ENCODE results near the gene RANBP17. TPM values are rescaled to one million over a fixed set of nuclear protein-coding genes. Genes with fewer than 3 reads are reported as not detected.

The RANBP17 gene
- polyA plus RNA-seq, 1 of the 3 experiments (the other 2 are of a cell fraction): 6.0 TPM

GRCh38 chr5:170894665-170895064 lies 32.8 kb downstream of the RANBP17 start:
- Histone ChIP-seq H3K79me2 (ENCODE audit: insufficient read depth) (no peaks in the 10 kb centered on the region), H3K36me3 (replicated peaks in 1 of 2; ENCODE audit: control insufficient read depth in 1 of 2, insufficient read depth in 2 of 2, low read length in 1 of 2) (no peaks in the 10 kb centered on the region), H3K9me2 (no peaks in the 10 kb centered on the region), H3F3A (replicated peaks; ENCODE audit: insufficient read depth) (no peaks in the 10 kb centered on the region), H3K27ac (ENCODE audit: low read depth in 2 of 2, low read length in 1 of 2) (no peak overlapping the region), H3K4me1 (ENCODE audit: control insufficient read depth in 1 of 2, insufficient read depth in 2 of 2, low read depth in 1 of 2, low read length in 1 of 2) (no peaks in the 10 kb centered on the region; a peak in 1 of 4 replicates), H3K9me3 (no peaks in the 10 kb centered on the region), H4K20me1 (ENCODE audit: insufficient read depth) (no peaks in the 10 kb centered on the region), H3K4me3 (ENCODE audit: low read depth in 2 of 2, low read length in 1 of 2) (no peak overlapping the region), H3K4me2 (no peak overlapping the region), H3K9ac (no peak overlapping the region), H2AFZ (ENCODE audit: low read depth) (no peak overlapping the region), H3K27me3 (ENCODE audit: insufficient read depth) (no peaks in the 10 kb centered on the region)
- ChIA-PET POLR2A (no interaction called here), CTCF (interaction anchor here (1.0 to 2.3 kb wide), 3 partner anchors 9 to 75 kb away, joined by 3 to 6 read pairs (median 6); no protein-coding TSS in a partner anchor)
- TF ChIP-seq, protein P1, sequence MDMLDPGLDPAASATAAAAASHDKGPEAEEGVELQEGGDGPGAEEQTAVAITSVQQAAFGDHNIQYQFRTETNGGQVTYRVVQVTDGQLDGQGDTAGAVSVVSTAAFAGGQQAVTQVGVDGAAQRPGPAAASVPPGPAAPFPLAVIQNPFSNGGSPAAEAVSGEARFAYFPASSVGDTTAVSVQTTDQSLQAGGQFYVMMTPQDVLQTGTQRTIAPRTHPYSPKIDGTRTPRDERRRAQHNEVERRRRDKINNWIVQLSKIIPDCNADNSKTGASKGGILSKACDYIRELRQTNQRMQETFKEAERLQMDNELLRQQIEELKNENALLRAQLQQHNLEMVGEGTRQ (IDR thresholded peaks at IDR 0.05; ENCODE audit: borderline replicate concordance, low read depth, low read length): no peak
- TF ChIP-seq JUND (IDR thresholded peaks at IDR 0.05) (no peak), FOSL2 (IDR thresholded peaks at IDR 0.05; ENCODE audit: borderline replicate concordance, low read depth) (no peak)
- DNase-seq: no peak
- 80% methylated on average over 2 of the region's 2 CpGs for WGBS (ENCODE audit: low lambda C conversion rate)

DNA sequence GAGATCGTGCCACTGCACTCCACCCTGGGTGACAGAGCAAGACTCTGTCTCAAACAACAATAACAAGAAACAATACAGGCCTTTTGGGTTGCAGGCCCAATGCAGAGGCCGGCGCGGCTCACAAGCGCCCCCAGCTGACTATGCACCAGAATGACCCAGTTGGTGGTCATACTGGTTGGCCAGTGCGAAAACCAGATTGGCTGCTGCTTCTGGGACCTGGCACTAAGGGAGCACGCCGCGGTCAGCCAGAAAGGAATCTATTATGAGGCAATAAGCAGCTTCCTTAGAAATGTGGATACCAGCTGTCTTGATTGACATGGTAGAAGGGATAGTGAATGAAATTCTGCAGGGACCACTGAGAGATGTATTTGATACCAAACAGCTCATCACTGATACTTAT lies 35.0 kb downstream of the RANBP17 start:
- no peaks in the 10 kb centered on the region for H3F3A ChIP-seq (replicated peaks; ENCODE audit: insufficient read depth)
- H4K20me1 ChIP-seq (ENCODE audit: insufficient read depth): no peaks in the 10 kb centered on the region
- H3K36me3 ChIP-seq (replicated peaks in 1 of 2; ENCODE audit: control insufficient read depth in 1 of 2, insufficient read depth in 2 of 2, low read length in 1 of 2): no peaks in the 10 kb centered on the region
- TF ChIP-seq SMC3 (IDR thresholded peaks at IDR 0.05; ENCODE audit: low read depth, low read length): peak; percentile 9; the same call in 1 of the 2 replicates
- TF ChIP-seq RAD21 (IDR thresholded peaks at IDR 0.05; ENCODE audit: low read length): peak; percentile 19
- TF ChIP-seq TEAD4 (IDR thresholded peaks at IDR 0.05; ENCODE audit: borderline replicate concordance, insufficient read depth): no peak
- no peak for TF ChIP-seq JUND (IDR thresholded peaks at IDR 0.05)
- no peak for TF ChIP-seq FOXJ3 (CRISPR knock-in tag; IDR thresholded peaks at IDR 0.05)
- peak; percentile 44 for TF ChIP-seq CTCF (IDR thresholded peaks at IDR 0.05)
- TF ChIP-seq RXRA (IDR thresholded peaks at IDR 0.05; ENCODE audit: borderline replicate concordance, low read depth): no peak
- no peak for TF ChIP-seq GATA2 (CRISPR knock-in tag; IDR thresholded peaks at IDR 0.05)
- TF ChIP-seq GABPA (IDR thresholded peaks at IDR 0.05; ENCODE audit: low read depth): no peak
- no peaks in the 10 kb centered on the region; the same call in 1 of the 2 replicates for H3K79me2 ChIP-seq (ENCODE audit: insufficient read depth)
- peaks cover 5% of the 10 kb centered on the region; the same call in 1 of the 2 replicates for H3K9me3 ChIP-seq
- CTCF ChIA-PET: interaction anchor here (0.8 to 1.2 kb wide), 3 partner anchors 9 to 17 kb away, joined by 3 to 4 read pairs (median 3); no protein-coding TSS in a partner anchor
- H3K27me3 ChIP-seq (ENCODE audit: insufficient read depth): no peaks in the 10 kb centered on the region
- no peak overlapping the region for H3K27ac ChIP-seq (ENCODE audit: low read depth in 2 of 2, low read length in 1 of 2)
- H3K9ac ChIP-seq: no peak overlapping the region
- no peaks in the 10 kb centered on the region for H3K9me2 ChIP-seq
- no peak overlapping the region for H3K4me2 ChIP-seq
- DNase-seq: peak; percentile 5
- H3K4me3 ChIP-seq (ENCODE audit: low read depth in 2 of 2, low read length in 1 of 2): no peak overlapping the region; a peak in 1 of 4 replicates
- WGBS (ENCODE audit: low lambda C conversion rate): 96% methylated on average over 8 of the region's 9 CpGs
- POLR2A ChIA-PET: no interaction called here
- no peaks in the 10 kb centered on the region; a peak in 1 of 4 replicates for H3K4me1 ChIP-seq (ENCODE audit: control insufficient read depth in 1 of 2, insufficient read depth in 2 of 2, low read depth in 1 of 2, low read length in 1 of 2)
- no peak overlapping the region for H2AFZ ChIP-seq (ENCODE audit: low read depth)

Data from SK-N-SH (cell line).